ELR (cell line): ENCODE measurements around the gene TBRG1.

Source experiments
- DNase-seq: peaks from one replicate; pipeline ENCODE4 v3.0.0-alpha.2; 2015; ENCODE audit warnings: low read depth

The TBRG1 gene

DNA sequence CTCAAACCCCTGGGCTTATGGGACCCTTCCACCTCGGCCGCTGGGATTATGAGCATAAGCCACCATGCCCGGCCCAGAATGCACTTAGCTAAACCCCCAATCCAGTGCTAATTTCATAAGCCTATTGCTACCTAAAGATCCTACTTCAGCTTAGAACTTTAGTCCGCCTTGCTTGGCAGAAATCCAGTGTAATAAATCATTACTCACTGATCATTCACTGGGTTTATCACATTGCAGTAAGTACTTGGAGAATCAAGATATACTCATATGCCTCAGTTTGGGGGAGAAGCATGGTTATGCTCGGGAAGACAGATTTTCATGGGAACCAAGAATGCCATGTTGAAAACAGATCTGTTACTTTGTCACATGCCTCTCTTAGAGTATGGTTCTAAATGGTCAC lies 3.8 kb upstream of the TBRG1 start:
- no peak for DNase-seq

DNA sequence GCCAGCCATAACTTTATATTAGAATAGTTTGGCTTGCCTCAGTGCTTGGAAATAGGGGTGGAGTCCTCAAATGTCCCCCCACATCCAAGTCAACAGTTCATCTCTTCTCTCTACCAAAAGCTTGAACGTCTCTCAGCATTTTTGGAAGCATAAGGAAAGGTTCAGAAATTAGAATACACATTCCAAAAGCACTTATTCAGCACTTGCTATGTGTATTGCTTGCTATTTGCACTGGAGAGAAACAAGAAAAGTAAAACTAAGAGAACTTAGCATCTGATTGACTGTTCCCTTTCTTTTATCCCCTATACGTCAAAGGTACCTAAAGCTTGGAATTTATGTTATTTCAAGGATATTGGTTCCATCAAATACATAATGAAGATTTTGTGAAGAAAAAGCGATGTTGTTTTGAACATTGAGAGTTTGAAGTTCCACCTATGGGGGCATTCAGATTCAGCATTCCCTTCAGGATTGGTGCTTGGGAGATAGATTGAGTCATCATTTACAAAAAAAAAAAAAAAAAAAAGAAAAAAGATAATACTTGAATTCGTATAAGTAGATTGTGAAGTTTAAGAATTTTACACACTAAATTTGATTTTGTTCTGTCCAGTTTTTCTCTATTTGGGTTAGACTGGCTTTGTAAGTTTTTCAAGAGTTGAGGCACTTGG lies 1.3 kb downstream of the TBRG1 start:
- peak; percentile 31 for DNase-seq

DNA sequence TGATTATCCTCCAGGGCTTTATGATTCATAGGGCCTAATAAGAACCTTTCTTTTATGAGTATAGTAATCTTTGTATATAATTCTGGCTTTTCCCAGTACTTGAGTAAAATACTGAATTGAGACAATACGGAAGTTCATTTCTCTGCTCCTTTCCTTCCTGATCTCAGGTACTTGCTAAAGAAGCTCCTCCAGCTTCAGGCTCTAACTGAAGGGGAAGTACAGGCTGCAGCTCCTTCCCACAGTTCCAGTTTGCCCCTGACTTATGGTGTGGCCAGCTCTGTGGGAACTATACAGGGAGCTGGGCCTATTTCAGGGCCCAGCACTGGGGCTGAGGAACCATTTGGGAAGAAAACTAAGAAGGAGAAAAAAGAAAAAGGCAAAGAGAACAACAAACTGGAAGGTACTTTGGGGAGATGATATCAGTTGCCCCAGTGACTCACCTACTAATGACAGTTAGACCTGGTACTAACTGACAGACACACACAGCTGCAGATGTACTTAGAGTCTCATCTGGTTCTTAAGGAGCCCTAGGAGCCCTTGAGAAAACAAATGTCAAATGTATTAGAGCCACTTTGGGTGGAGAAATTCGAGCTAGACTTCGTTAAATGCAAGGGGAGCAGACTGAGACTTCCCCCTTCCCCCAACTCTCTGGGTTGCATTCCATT lies 3.0 kb downstream of the TBRG1 start:
- no peak for DNase-seq

DNA sequence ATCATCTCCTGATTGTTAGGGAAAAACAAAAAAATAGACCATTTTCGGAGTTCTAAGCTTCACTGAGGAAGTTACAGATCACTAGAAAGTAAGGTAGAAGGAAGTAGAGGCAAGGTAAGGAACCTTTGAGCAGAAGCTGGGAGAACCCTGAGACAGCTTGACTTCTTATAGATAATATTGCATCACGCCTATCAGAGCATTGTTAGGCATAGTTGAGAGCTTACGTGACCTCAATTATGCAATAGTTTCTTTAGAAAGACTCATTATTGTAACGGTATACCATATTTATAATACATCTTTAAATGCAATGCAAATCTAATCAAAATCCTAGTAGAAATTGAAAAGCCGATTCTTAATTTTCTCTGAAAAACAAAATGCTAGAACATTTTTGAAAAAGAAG lies 4.9 kb downstream of the TBRG1 start:
- DNase-seq = no peak

DNA sequence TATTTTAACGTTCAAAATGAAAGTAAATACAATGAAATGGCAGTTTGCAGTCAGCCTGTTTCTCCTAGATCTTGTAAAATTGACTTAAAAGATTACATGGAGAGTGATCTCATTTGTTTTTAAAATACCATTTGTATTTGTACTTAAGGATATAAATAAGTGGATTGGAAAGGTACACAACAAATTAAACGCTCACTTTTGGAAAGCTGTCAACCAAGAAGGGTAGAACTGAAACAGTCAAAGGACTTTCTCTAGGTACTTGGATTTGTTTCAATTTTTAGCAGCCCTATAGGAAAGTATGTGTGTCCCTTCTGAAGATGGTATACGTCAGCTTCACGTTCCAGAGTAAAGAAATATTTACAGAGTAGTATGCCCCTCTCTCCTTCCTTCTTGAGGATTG lies 7.3 kb downstream of the TBRG1 start:
- DNase-seq = no peak

DNA sequence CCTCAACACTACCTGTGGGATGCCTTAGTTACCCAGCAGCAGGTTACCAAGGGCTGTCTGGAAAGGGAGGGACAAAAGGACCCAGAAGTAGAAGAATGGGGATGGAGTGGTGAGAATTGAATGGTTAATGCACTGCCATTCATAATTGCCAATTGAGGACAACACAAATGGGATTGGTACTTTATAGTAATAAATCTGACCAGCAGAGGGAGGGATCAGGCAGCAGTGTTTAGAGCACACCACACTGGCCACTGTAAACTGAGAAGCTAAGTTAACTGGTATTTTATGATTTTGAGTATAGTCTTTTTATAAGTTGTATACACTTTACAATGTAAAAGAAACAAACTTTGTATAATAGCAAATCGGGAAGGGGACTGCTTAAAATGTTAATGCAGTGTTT lies 10.7 kb downstream of the TBRG1 start:
- DNase-seq = peak; percentile 46

DNA sequence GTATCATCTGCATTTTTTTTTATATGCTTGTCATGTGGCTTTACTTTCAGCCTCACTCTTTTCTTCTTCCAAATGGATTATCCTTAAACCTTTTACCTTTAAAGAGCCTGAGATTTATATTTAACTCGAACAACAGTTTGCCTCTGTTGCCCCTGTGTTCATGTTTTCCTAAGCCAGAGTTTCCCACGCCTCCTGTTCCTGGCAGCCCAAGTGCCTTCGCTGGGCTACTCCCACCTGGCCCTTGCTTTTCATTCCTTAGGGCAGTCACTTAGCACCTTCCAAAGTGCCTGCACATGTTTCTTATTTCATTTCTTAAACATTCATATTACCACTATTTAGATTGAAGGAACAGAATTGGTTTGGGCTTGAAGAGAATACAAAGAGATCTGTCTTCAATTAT lies 13.3 kb downstream of the TBRG1 start:
- no peak for DNase-seq

DNA sequence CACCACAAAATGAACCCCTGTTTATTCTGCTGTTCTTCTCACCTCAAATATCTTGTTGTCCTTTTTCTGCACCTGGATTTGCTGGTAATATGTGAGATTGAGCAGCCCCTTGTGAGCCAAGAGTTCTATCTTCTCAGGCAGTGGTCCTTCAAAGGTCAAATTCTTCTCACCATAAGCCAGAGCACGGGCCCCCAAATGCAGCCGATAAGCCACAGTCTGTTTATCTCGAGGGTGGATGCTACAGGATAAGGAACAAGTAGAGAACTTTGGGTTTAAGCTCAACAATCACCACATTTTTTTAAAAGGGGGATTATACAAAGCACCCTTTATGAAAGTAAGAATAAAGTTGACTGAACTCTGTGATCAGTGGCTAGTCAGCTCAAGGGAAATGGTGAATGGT lies 15.8 kb downstream of the TBRG1 start:
- no peak for DNase-seq

DNA sequence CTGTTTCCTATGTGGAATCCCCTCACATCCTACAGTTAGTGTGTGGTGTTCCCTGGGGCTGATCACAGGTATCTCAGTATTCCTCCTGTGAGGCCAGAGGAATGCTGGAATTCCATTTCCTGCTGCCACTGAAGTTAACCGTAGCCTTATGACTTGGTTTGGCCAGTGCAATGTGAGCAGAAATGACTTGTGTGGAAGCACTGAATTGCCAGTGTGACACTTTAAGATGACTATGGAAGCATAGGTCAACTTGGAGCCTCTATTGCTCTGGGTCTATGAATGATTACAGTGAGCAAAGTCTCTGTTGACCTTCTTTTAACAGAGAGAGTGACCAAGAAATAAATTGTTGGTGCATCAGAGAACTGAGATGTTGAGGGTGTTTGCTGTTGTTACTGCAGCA lies 16.5 kb downstream of the TBRG1 start:
- no peak for DNase-seq

DNA sequence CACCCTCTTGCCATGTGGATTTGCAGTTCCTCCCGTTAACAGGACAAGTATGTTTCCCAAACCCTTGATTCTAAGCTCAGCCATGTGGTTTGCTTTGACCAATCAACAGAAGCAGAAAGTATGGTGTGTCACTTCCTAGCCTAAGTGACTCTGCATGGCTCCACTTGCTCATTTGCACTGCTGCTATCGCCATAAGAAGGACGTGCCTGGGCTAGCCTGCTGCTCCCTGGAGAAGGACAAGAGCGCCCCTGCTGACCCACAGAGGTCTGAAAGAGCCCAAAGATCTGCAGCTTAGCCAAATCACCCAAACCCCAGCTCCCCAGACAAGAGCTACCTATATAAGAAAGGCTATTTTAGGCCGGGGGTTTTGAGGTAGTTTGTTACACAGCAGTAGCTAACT lies 18.0 kb downstream of the TBRG1 start:
- no peak for DNase-seq

DNA sequence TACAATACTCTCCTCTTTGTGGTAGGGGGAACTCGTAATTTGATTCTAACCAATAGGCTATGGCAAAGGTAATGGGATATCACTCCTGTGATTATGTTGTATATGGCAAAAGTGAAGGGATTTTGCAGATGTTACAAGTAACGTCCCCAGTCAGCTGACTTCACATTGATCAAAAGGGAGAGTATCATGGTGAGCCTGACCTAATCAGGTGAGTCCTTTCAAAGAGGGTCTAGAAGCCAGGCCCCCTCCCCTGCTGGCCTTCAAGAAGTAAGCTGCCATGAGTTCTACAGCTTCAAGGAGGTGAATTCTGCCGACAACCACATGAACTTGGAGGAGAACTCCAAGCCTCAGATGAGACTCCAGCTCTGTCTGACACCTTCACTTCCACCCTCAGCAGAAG lies 20.0 kb downstream of the TBRG1 start:
- DNase-seq = no peak

DNA sequence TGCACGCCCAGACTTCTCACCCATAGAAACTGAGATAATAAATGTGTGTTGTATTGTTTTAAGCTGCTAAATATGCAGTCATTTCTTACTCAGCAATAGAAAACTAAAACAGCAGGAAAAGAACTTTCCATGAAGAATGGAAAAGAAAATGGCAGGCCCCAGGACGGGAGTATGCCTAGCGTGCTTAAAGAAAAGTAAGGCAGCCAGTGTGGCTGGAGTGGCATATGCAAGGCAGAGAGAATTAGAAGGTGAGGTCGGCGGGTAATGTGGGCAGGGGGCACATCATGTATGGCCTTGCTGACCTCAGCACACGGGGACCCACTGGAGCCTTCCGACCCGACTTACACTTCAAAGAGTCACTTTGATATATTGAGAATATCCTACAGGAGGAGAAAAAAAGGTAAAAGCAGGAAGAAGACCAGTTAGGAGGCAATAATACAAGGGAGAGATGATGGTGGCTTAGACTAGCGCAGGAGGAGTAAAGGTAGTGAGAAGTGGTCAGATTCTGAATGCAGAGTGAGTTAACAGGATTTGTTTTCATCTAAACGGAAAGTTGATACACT lies 20.5 kb downstream of the TBRG1 start:
- no peak for DNase-seq

DNA sequence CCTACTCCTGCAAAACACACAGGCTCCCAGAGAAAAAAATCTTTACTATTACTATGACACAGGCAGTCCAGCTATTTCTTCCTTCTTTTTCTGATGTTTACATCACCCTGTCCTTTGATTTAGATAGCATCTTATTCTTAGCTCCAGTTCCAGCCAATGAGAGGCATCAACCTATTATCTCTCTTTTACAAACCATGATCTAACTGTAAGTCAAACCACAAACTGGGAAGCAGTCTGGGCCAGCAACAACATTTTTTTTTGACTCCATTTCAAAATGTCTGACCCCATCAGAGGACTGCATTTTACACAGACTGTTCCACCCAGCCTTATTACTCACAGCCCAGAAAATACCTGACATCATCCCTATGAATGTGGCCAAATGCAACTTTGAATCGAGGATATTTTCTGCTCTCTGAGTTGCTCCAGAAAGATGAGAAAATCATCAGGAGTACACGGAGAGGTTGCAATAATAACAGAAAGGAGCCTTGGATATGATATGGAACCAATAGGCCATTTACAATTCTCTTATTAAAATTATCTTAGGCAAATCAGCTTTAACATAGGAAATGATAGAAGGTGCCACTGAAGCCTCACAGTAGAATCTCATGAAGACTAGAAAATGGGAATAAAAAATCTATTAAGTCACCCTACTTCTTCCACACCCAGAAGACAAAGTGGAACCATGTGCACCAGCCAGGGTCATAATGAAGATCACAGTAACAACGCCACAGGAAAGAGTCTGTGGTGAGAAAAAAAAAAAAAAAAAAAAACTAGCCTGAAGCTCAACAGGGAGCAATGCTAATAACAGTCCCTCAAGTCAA lies 21.2 kb downstream of the TBRG1 start:
- DNase-seq = peak; percentile 70

DNA sequence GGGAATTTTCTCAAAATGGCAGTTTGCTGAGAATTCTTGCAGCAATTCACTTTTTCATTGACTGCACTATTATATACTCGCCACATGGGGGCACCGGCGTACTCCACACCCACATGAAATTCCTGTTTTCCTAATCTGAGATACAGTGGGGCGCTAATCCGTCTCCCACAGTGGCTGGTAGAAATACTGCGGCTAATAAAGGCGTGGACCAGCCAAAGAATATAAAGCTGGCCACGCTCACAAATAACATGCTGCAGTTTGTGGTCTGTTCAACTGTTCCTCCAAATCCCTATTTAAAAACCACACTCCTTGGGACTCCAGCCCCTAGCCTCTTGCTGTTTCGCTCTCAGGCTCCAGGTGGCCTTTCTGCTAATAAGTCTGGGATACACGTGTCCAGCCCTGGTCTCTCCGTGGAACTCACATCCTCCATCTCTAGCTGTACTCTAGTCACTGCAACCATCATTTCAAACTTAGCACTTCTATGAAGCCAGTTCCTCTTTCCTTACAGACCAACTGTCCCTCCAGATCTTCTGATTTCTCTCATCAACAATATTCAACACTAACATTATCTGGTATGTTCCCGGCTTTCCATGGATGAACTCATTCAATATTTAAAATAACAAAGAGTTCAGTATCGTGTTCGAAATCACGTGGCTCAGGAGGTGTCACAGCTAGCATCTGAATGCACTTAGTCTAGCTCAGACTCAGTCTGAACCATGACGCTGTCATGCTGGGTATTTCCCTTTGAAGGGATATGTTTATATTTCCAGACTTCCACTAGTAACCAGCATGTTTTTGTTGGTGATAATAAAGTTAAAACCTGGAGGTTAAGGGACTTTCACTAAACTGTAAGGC lies 22.0 kb downstream of the TBRG1 start:
- DNase-seq = peak; percentile 81

DNA sequence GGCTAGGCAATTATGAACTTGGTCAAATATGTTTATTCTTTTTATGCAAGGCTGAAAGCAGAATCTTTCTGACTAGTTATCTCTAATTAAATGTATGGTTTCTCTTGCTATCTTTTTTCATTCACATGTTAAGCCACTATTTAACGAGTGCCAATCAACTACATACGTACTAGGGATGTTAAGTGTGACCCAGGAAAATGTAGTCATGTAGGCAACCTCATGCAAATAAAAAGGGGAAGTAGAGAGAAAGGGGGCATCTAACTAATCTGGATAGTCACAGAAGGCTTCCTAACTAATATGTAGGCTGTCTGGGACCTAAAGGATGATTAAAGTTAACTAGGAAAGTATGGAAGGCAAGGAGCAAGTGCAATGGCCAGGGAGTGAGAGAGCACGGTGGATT lies 23.5 kb downstream of the TBRG1 start:
- DNase-seq = no peak

DNA sequence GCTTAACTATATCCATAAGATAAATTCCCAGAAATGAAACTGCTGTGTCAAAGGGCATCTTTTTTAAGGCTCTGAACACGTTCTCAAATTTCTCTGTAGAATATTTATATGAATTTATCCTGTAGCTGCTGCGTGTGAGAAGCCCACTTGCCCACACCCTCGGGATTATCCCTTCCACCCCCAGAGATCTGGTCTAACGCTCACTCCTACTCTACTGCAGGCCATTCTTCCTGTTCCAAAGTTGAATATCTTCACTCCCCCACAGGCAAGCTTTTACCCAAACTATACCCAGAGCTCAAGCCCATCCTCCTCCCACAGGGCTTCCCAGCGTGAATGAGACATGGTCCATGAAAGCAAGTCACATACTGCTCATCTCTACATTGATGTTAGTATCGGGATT lies 25.9 kb downstream of the TBRG1 start:
- no peak for DNase-seq

DNA sequence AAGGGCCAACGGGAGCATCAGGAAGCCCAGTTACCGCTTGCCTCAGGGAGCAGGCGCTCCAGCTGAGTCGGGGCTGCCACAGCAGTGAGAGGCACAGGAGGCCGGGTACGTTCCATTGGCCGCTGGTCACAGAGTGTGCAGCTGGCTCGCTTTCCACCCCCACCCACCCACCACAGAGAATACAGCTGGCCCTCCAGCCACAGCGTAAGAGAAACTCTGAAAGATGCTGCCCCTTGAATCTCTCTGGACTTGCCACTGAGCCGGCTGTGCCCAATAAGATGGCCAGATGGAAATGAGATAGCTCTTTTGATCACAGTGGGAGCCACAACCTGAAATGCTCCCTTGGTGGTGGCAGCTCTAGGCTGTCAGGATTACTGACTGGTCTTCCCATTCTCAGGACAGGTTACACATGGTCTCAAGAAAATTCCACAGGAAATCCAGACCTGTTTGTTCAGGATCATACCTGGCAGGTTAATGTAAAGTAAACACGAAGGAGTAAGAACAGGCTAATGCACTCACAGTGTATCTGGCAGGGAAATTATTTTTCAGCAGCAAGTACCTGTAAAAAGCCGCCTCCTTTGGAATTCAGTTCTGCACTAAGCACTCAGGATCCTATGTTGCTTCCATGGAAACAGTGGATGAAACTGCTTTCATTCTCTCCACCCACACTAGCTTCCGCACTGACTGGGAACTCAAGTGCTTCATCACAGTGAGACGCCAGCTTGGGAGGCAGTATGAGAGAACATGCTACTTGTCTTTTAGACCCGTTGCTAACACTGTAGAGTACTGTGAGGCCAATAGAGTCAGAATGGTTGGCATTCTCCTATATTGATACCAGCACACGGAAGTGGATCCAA lies 34.3 kb downstream of the TBRG1 start:
- no peak for DNase-seq

DNA sequence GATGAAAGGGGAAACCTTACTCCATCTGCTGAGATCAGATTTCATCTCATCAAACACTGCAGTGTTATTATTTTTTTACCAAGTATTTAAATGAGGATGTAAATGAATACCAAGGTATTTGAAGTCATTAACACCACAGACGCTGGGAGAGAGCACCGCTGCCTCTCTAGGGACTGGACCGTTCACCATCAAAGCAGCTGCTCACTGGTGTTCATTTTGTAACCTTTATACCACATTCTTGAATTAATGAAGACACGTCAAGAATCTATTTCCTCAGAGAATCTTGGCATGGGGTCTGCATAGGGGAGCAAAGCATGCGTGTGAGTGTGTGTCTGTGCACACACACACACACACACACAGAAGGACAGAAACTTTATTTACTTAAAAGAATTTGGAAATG lies 35.2 kb downstream of the TBRG1 start:
- DNase-seq = no peak

DNA sequence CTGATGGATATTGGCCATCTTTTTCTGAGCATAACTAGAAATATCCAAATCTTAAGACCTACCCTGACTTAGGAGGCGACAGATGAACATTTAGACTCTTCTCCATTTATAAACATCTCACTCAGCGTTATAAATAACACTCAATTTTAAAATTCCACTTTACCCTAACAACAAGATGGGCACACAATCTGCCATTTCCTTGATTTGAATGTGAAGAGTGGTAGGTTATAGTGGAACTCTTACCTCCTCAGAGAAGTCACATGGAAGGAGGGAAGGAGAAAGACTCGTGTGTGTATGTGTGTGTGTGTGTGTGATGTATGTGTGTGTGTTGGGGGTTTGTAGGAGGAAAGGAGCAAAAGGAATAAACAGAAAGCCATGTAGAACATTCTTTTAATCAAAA lies 35.8 kb downstream of the TBRG1 start:
- no peak for DNase-seq

DNA sequence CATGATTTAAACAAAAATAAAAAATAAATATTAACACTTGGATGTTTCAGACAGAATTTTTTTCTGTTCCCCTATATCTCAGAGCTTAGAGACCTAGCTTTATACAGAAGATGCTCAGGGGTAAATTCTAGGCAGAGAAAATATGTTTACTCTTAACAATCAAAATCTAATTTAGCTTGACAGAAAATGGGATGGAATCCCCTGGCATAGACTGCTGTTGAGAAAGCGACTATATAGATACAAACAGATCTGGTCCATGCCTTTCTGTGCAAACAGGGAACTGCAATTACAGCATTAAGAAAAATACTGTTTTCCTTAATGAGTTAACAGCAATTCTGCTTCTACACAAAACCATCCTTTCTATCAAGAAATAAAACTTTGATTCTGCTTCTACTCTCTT lies 36.3 kb downstream of the TBRG1 start:
- no peak for DNase-seq

DNA sequence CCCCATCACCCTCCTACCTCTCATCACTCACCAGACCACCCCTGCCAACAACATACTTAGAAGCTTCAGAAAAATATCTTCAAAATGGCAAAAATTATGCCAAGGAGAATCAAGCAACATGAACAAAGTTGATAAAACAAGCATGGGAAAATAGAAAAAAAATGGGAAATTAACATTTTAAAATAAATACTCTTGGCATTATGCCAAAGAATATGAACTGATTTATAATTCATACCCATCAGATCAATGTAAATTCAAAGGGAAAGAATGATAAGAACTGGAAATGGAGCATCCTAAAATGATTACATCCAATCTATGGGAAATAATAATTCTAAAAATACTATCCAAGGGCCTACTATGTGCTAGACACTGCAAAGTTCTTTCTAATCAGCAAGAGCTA lies 38.9 kb downstream of the TBRG1 start:
- DNase-seq = no peak
